Kidney (tissue), 14 donors: ENCODE data around the gene PTH1R. TPM values are rescaled to one million over a fixed set of nuclear protein-coding genes. Genes with fewer than 3 reads are reported as not detected.
A peak's percentile ranks its signal among the peaks of the same experiment; 100 is the strongest.

ENCODE experiments used
- DNase-seq, 5 donors: peaks; one replicate each; pipeline ENCODE4 v3.0.0-alpha.2; 2013 to 2020
- FAIRE-seq: peaks from 2 replicates; lab custom pipeline; 2012; peaks lifted over from hg19 to GRCh38; lab: Jason Lieb, UNC
- H3K27ac ChIP-seq, 2 donors: one replicate each; pipeline ENCODE4 v1.7.0; 2013; ENCODE audit warnings: low read depth in 2 of 2, low read length in 2 of 2, inconsistent platforms in 1 of 2
- H3K27me3 ChIP-seq: one replicate; pipeline ENCODE4 v1.7.1; 2013; ENCODE audit warnings: low read length, inconsistent platforms; ENCODE audit not compliant: control insufficient read depth, insufficient read depth
- H3K36me3 ChIP-seq, 3 donors: one replicate each; pipeline versions ENCODE4 v1.7.0 to v1.7.1; 2013; ENCODE audit warnings: low read length in 3 of 3, control low read depth in 1 of 3, inconsistent platforms in 1 of 3; ENCODE audit not compliant: insufficient read depth in 3 of 3, control insufficient read depth in 2 of 3
- H3K4me1 ChIP-seq, 3 donors: one replicate each; pipeline versions ENCODE4 v1.7.0 to v1.7.1; 2013; ENCODE audit warnings: low read length in 3 of 3, inconsistent platforms in 1 of 3, low read depth in 1 of 3; ENCODE audit not compliant: control insufficient read depth in 2 of 3, insufficient read depth in 2 of 3
- H3K4me3 ChIP-seq, 3 donors: one replicate each; pipeline versions ENCODE4 v1.7.0 to v1.8.1; 2013; ENCODE audit warnings: low read length in 3 of 3, control low read depth in 1 of 3, inconsistent platforms in 1 of 3
- H3K9ac ChIP-seq, 3 donors: one replicate each; pipeline versions ENCODE4 v1.7.0 to v1.7.1; 2013; ENCODE audit warnings: low read length in 3 of 3, control low read depth in 1 of 3, inconsistent platforms in 1 of 3
- H3K9me3 ChIP-seq, 3 donors: one replicate each; pipeline versions ENCODE4 v1.7.0 to v1.7.1; 2013; ENCODE audit warnings: low read length in 3 of 3, control low read depth in 1 of 3, inconsistent platforms in 1 of 3; ENCODE audit not compliant: control insufficient read depth in 2 of 3, insufficient read depth in 1 of 3
- CTCF ChIP-seq: IDR thresholded peaks from 3 replicates; pipeline ENCODE4 v1.5.1; 2012; ENCODE audit warnings: mild to moderate bottlenecking, moderate library complexity, borderline replicate concordance; ENCODE audit not compliant: insufficient read depth; ENCODE audit errors: extremely low read depth
- intact Hi-C: fragments of 100-400 bp; cut with DNase I; formaldehyde crosslinking; loops from one replicate; pipeline ENCODE4 v1.11.1; 2022
- polyA plus RNA-seq: library from polyadenylated mRNA; stranded (reverse); fragments of 350-450 nt; fragmentation: Illumina TruSeq; extraction: RNeasy Lipid Tissue Mini Kit (QIAGEN cat#74804); gene quantifications from one replicate; pipeline ENCODE4 v1.2.3, GENCODE V29; 2014; ENCODE audit warnings: low read depth, low replicate concordance; ENCODE audit not compliant: insufficient read depth
- total RNA-seq: library from RNA; stranded (reverse); fragmentation: NEBNext Ultra II Directional; extraction: Animal tissue kit (Norgen Biotek cat#: 25700); gene quantifications from one replicate; pipeline ENCODE4 v1.2.1, GENCODE V29; 2021
- donor health status: control.
- donor health status: control.
- donor health status: control.
- donor health status: control.
- donor health status: control.
- donor health status: DM: yes; HTN: yes; CAD: no.
- donor health status: Normal renal cell carcinoma (clear cell type).

The PTH1R gene
- total and polyA plus RNA-seq, 2 donors from 2014 or later, result 286 to 1,885 TPM

DNA sequence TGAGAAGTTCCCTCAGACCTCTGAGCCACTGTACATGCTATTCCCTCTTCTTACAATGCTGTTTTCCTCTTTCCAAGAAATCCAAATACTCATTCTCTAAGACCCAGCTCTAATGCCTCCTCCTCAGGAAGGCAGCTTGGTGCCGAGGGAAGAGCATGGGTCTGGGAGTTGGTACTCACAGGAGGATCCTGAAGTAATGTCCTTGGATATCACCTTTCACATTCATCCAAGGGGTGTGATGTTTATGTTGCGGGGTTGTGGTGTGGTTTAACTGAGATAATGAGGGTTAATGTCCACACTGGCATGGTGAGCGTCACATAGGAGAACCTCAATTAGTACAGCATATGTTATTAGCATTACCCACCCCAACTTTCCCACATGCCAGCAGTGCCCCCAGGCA, 46.2 kb upstream of the PTH1R start:
- FAIRE-seq (no peak), DNase-seq (no peak)
- TF ChIP-seq CTCF, result no peak
- intact Hi-C loops, result no loop called here
- H3K4me1 ChIP-seq, result no peaks in the 10 kb centered on the region
- no peak overlapping the region for H3K4me3 ChIP-seq
- H3K9ac ChIP-seq, result no peak overlapping the region
- no peaks in the 10 kb centered on the region for H3K9me3 ChIP-seq
- H3K36me3 ChIP-seq, result no peaks in the 10 kb centered on the region
- H3K27me3 ChIP-seq, result no peaks in the 10 kb centered on the region
- no peak overlapping the region for H3K27ac ChIP-seq

DNA sequence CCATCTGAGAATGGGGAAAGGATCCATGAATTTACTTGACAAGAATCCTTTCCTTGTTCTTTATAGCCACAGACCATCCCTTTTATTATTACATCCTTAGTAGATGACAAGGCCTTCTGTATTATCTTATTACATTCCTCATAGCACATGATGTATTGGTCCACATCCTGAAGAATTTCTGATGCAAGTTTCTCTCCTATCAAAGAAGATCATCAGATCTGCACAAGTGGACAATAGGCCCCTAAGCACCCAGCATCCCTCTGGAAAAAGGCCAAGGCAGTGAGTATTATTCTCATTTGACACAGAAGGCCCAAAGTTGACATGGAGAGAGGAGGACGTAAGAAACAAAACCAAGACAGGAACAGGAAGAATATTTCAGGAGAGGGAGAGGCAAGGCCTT, 45.7 kb upstream of the PTH1R start:
- no peak for TF ChIP-seq CTCF
- Histone ChIP-seq H3K36me3 (no peaks in the 10 kb centered on the region), H3K9ac (no peak overlapping the region), H3K4me1 (no peaks in the 10 kb centered on the region), H3K27me3 (no peaks in the 10 kb centered on the region), H3K9me3 (no peaks in the 10 kb centered on the region), H3K27ac (no peak overlapping the region), H3K4me3 (no peak overlapping the region)
- DNase-seq (no peak), FAIRE-seq (no peak)
- intact Hi-C loops, result no loop called here

DNA sequence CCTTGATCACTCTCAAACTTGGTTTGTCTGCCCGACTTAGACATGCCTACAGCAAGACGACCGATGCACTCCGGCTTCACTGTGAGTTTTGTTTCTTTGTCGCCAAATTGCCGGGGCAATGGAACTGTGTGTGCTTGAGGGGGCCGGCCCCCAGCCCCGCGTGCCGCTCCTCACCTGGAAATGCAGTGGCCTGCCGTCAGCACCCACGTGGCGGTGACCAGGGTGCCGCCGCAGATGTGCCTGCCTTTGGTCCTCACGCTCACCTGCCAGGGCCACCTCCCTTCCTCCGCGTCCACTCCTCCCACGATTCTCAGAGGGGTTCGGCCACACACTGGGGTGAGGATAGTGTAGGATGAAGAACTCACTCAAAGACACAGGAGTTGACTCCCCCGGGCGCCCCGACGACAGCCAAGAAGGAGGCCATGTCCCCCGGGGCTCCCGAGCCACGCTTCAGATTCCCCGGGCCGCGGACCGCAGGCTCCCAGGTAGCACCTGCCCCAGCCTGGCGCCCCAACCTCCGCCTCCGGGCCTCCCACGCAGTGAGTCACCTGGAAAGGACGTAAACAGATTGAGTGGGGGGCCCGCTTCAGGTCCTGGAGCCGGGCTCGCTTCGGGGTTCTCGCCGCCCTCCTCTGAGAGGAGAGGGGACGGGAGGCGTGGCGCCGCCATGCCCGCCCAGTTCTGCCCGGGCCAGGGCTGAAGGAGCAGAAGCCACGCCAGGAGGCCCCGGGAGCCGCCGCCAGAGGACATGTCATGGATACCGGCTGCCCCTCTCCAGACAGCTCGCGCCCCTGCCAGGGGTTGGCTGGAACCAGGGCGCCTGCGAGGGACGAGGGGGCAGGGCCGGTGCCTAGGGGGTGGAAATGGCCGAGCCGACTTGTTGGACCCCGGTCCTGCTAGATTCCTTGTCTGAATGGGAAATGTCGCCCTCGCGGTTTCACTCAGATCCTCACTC, 43.9 kb upstream of the PTH1R start:
- intact Hi-C loops, result no loop called here
- H3K4me1 ChIP-seq, result no peaks in the 10 kb centered on the region
- no peaks in the 10 kb centered on the region for H3K27me3 ChIP-seq
- no peak overlapping the region for H3K27ac ChIP-seq
- no peak for TF ChIP-seq CTCF
- no peaks in the 10 kb centered on the region for H3K9me3 ChIP-seq
- peak in 1 of 5 donors; percentile 76 for DNase-seq
- H3K9ac ChIP-seq, result no peak overlapping the region
- no peak for FAIRE-seq
- no peak overlapping the region for H3K4me3 ChIP-seq
- no peaks in the 10 kb centered on the region for H3K36me3 ChIP-seq
